OCI-LY7 (cell line): ENCODE results near the gene FARP2.

Experiments used
- CTCF ChIP-seq: fragments of 200-600 bp; sonication (generic); conservative IDR thresholded peaks from 2 replicates; pipeline ENCODE4 v1.5.1; 2014; ENCODE audit warnings: mild to moderate bottlenecking, antibody characterized with exemption, low read length, moderate library complexity, mixed read lengths
- EZH2phosphoT487 ChIP-seq: fragments of 200-600 bp; sonication (generic); IDR thresholded peaks from 2 replicates; pipeline ENCODE4 v1.6.1; 2018; ENCODE audit warnings: low read depth, borderline replicate concordance, mild to moderate bottlenecking, mixed run types, antibody characterized with exemption, low read length, moderate library complexity, mixed read lengths

- no peak for TF ChIP-seq CTCF
- TF ChIP-seq EZH2phosphoT487, result no peak
These were observed 49.0 kb upstream of the FARP2 start for GRCh38 chr2:241307055-241307454.
